BLaER1 (cell line): ENCODE data around the gene UBL4B.

Experiments
- H3K27ac ChIP-seq: shearing (Covaris generic); formaldehyde crosslinking; 2 replicates; pipeline ENCODE4 v1.8.1; 2022
- H3K27me3 ChIP-seq: shearing (Covaris generic); formaldehyde crosslinking; 2 replicates; pipeline ENCODE4 v1.8.1; 2022
- H3K36me3 ChIP-seq: shearing (Covaris generic); formaldehyde crosslinking; 2 replicates; pipeline ENCODE4 v1.8.1; 2022
- H3K4me1 ChIP-seq: shearing (Covaris generic); formaldehyde crosslinking; 2 replicates; pipeline ENCODE4 v1.8.1; 2022
- H3K4me2 ChIP-seq: shearing (Covaris generic); formaldehyde crosslinking; 2 replicates; pipeline ENCODE4 v1.8.1; 2022
- H3K4me3 ChIP-seq: shearing (Covaris generic); formaldehyde crosslinking; 2 replicates; pipeline ENCODE4 v1.8.1; 2022
- H3K9ac ChIP-seq: shearing (Covaris generic); formaldehyde crosslinking; 2 replicates; pipeline ENCODE4 v1.8.1; 2022
- H3K9me3 ChIP-seq: shearing (Covaris generic); formaldehyde crosslinking; 2 replicates; pipeline ENCODE4 v1.8.1; 2022
- H4K20me1 ChIP-seq: shearing (Covaris generic); formaldehyde crosslinking; 2 replicates; pipeline ENCODE4 v1.8.1; 2022
- Cebpa-rat ChIP-seq: shearing (Covaris generic); IDR thresholded peaks from 2 replicates; pipeline ENCODE4 v1.8.1; 2022

Gene UBL4B

GRCh38 chr1:110130989-110131388 is 18.7 kb downstream of the UBL4B start:
- H3K27ac ChIP-seq = no peak overlapping the region
- H3K9ac ChIP-seq = no peak overlapping the region
- peaks cover 9% of the 10 kb centered on the region for H3K9me3 ChIP-seq
- H3K4me1 ChIP-seq = peaks cover 50% of the 10 kb centered on the region
- TF ChIP-seq Cebpa-rat = no peak
- H3K4me2 ChIP-seq = peak overlapping the region; percentile 87
- no peaks in the 10 kb centered on the region for H3K36me3 ChIP-seq
- H4K20me1 ChIP-seq = no peaks in the 10 kb centered on the region
- peaks cover 30% of the 10 kb centered on the region for H3K27me3 ChIP-seq
- no peak overlapping the region for H3K4me3 ChIP-seq

DNA sequence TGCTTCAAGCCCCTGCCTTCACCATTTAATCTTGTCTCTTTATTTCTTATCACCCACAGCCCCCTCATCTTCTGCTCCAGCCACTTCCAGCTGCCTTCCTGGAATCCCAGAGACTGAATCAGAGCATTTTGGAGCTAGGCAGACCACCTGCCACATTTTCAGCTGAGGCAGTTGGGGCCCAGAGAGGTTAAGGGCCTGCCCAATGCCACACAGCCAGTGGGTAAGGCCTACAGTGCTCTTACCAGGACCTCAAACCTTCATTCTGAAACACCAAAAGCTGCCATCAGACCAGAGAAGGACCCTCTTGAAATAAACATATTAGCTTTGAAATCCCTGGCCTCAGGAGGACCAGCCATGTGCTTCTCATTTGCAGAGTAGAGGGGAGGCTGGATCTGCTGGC is 20.4 kb downstream of the UBL4B start:
- Histone ChIP-seq H3K4me3 (no peak overlapping the region), H3K9ac (no peak overlapping the region), H3K4me1 (peaks cover 61% of the 10 kb centered on the region), H3K36me3 (no peaks in the 10 kb centered on the region), H3K27ac (no peak overlapping the region), H3K9me3 (no peaks in the 10 kb centered on the region), H4K20me1 (no peaks in the 10 kb centered on the region), H3K4me2 (no peak overlapping the region), H3K27me3 (peaks cover 30% of the 10 kb centered on the region)
- TF ChIP-seq Cebpa-rat = no peak

GRCh38 chr1:110133436-110133835 is 21.2 kb downstream of the UBL4B start:
- Histone ChIP-seq H3K4me2 (no peak overlapping the region), H3K4me1 (peaks cover 67% of the 10 kb centered on the region), H3K4me3 (no peak overlapping the region), H3K27ac (no peak overlapping the region), H3K9me3 (no peaks in the 10 kb centered on the region), H3K9ac (no peak overlapping the region), H4K20me1 (no peaks in the 10 kb centered on the region), H3K27me3 (peaks cover 29% of the 10 kb centered on the region), H3K36me3 (no peaks in the 10 kb centered on the region)
- no peak for TF ChIP-seq Cebpa-rat

- no peak overlapping the region for H3K9ac ChIP-seq
- no peak overlapping the region for H3K4me3 ChIP-seq
- H3K27ac ChIP-seq = no peak overlapping the region
- no peak overlapping the region for H3K4me2 ChIP-seq
- H3K9me3 ChIP-seq = no peaks in the 10 kb centered on the region
- H3K27me3 ChIP-seq = peaks cover 22% of the 10 kb centered on the region
- H3K4me1 ChIP-seq = peaks cover 65% of the 10 kb centered on the region
- H3K36me3 ChIP-seq = no peaks in the 10 kb centered on the region
- TF ChIP-seq Cebpa-rat = no peak
- H4K20me1 ChIP-seq = no peaks in the 10 kb centered on the region
Observed at GRCh38 chr1:110134050-110134595, 21.9 kb downstream of the UBL4B start.

DNA sequence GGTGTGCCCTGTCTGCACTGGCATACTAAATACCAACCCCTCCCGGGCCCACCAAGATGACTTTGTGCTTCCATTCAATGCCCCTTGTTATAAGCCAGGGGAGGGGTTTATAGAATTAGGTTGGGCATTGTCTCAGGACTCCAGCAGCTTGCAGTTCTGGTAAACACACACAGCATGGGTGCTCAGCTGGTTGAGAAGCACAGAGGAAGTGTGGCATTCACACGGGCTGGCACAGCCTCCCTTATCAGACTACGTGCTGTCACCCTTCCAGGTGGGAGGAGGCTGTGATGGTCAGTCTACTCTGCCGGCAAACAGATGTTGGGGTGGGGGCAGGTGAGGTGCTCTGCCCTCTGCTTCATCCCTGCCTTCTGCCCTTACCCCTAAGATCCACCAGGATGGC is 23.0 kb downstream of the UBL4B start:
- Histone ChIP-seq H3K9ac (no peak overlapping the region), H3K4me2 (peak overlapping the region; percentile 79), H3K27ac (no peak overlapping the region), H3K4me1 (peaks cover 54% of the 10 kb centered on the region), H4K20me1 (no peaks in the 10 kb centered on the region), H3K27me3 (peaks cover 11% of the 10 kb centered on the region; the same call in 1 of the 2 replicates), H3K4me3 (no peak overlapping the region), H3K9me3 (no peaks in the 10 kb centered on the region; the same call in 1 of the 2 replicates), H3K36me3 (no peaks in the 10 kb centered on the region)
- TF ChIP-seq Cebpa-rat = no peak

GRCh38 chr1:110135666-110136065 is 23.4 kb downstream of the UBL4B start:
- no peak for TF ChIP-seq Cebpa-rat
- peaks cover 6% of the 10 kb centered on the region; the same call in 1 of the 2 replicates for H3K27me3 ChIP-seq

GRCh38 chr1:110136911-110137310 is 24.7 kb downstream of the UBL4B start:
- H3K4me1 ChIP-seq = peaks cover 44% of the 10 kb centered on the region
- TF ChIP-seq Cebpa-rat = no peak
- H3K4me3 ChIP-seq = no peak overlapping the region
- no peaks in the 10 kb centered on the region for H3K36me3 ChIP-seq
- no peak overlapping the region for H3K27ac ChIP-seq
- no peaks in the 10 kb centered on the region for H3K27me3 ChIP-seq
- no peaks in the 10 kb centered on the region for H4K20me1 ChIP-seq
- H3K9me3 ChIP-seq = no peaks in the 10 kb centered on the region; the same call in 1 of the 2 replicates
- no peak overlapping the region for H3K9ac ChIP-seq
- H3K4me2 ChIP-seq = peak overlapping the region; percentile 79

More at GRCh38 chr1:110135666-110136065, 23.4 kb downstream of the UBL4B start:
- Histone ChIP-seq H3K27ac (no peak overlapping the region), H3K36me3 (no peaks in the 10 kb centered on the region), H3K9ac (no peak overlapping the region), H3K4me2 (peak overlapping the region; percentile 79), H3K4me3 (no peak overlapping the region), H3K4me1 (peaks cover 50% of the 10 kb centered on the region), H4K20me1 (no peaks in the 10 kb centered on the region), H3K9me3 (no peaks in the 10 kb centered on the region; the same call in 1 of the 2 replicates)

DNA sequence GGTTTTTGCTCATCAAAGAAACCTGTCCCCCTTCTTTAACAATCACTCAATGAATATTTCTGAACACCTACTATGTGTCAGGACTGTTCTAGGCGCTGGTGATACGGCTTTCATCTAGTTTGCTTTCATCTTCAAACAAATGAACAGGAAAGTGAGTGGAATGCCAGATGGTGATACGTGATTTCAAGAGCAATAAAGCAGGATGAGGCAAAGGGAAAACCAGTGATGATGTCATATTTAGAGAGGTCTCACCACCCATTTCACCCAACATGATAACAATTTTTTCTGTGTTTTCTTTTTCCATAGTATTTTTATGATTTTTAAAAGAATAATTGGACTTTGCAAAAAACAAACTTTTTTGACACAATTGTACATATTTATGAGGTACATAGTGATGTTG is 26.7 kb downstream of the UBL4B start:
- no peak for TF ChIP-seq Cebpa-rat
- no peak overlapping the region for H3K27ac ChIP-seq
- no peaks in the 10 kb centered on the region; the same call in 1 of the 2 replicates for H3K9me3 ChIP-seq
- peaks cover 41% of the 10 kb centered on the region for H3K4me1 ChIP-seq
- no peak overlapping the region for H3K4me2 ChIP-seq
- no peaks in the 10 kb centered on the region for H3K27me3 ChIP-seq
- no peaks in the 10 kb centered on the region for H3K36me3 ChIP-seq
- no peak overlapping the region for H3K9ac ChIP-seq
- H3K4me3 ChIP-seq = no peak overlapping the region
- no peaks in the 10 kb centered on the region for H4K20me1 ChIP-seq

DNA sequence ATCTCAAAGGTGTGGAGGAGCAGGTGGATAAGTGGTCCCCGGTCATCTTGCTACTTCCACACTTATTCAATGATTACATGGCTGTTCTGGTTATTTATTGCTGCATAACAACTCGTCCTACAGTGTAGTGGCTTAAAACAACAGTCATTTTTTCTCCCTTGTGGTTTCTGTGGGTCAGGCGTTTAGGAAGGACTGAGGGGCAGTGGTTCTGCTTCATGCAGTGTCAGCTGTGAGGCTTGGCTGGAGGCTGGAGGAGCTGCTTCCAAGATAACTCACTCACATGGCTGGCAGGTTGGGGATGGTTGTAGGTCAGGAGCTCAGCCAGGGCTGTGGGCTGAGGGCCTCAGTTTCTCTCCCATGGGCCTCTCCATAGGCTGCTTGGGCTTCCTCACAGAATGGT is 32.1 kb downstream of the UBL4B start:
- peaks cover 31% of the 10 kb centered on the region for H3K27me3 ChIP-seq
- no peaks in the 10 kb centered on the region for H3K36me3 ChIP-seq
- no peak for TF ChIP-seq Cebpa-rat
- no peak overlapping the region for H3K27ac ChIP-seq
- no peak overlapping the region for H3K9ac ChIP-seq
- H4K20me1 ChIP-seq = no peaks in the 10 kb centered on the region
- H3K4me3 ChIP-seq = no peak overlapping the region
- no peaks in the 10 kb centered on the region; the same call in 1 of the 2 replicates for H3K9me3 ChIP-seq
- H3K4me1 ChIP-seq = no peaks in the 10 kb centered on the region
- H3K4me2 ChIP-seq = no peak overlapping the region

DNA sequence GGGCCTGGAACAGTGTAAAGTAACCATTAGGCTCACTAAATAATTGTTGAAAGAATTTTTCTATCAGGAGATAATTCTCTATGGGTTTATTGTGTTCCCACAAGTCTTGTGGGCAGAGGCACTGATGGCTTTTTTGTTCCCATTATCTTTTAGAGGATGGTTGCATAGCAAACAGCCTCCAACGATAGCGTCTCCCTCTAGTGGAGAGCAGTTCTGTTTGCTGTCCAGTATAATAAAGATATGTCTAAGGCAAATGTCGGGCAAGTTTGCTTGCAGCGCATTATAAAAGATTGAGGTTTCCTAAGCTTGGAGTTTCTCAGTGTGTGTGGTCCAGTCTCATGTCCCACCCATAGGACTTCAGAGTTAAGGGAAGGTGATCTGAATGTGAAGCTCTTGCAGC is 36.7 kb downstream of the UBL4B start:
- Histone ChIP-seq H3K9me3 (no peaks in the 10 kb centered on the region; the same call in 1 of the 2 replicates), H3K9ac (no peak overlapping the region), H3K4me2 (no peak overlapping the region), H3K4me3 (no peak overlapping the region), H3K27me3 (peaks cover 77% of the 10 kb centered on the region), H3K36me3 (no peaks in the 10 kb centered on the region), H3K4me1 (peaks cover 13% of the 10 kb centered on the region; the same call in 1 of the 2 replicates), H4K20me1 (peaks cover 25% of the 10 kb centered on the region), H3K27ac (no peak overlapping the region)
- no peak for TF ChIP-seq Cebpa-rat
